AG10803 (cell line): ENCODE results near the gene RPA3.
A peak's percentile ranks its signal among the peaks of the same experiment; 100 is the strongest.

ENCODE experiments used
- DNase-seq: peaks from one replicate; pipeline ENCODE4 v3.0.0; 2010; ENCODE audit warnings: low read depth
- H3K4me3 ChIP-seq: 2 replicates; pipeline ENCODE4 v1.5.1; 2011; ENCODE audit warnings: mild to moderate bottlenecking, low read length, control low read depth
- CTCF ChIP-seq: conservative IDR thresholded peaks from 2 replicates; pipeline ENCODE4 v1.5.1; 2011; ENCODE audit warnings: mild to moderate bottlenecking, low read length, control low read depth, inconsistent platforms

Gene RPA3

GRCh38 chr7:7742223-7742622 lies 23.8 kb upstream of the RPA3 start:
- no peak for DNase-seq
- H3K4me3 ChIP-seq = no peak overlapping the region
- TF ChIP-seq CTCF = no peak

- H3K4me3 ChIP-seq = no peak overlapping the region
- TF ChIP-seq CTCF = no peak
- no peak for DNase-seq
Observed at GRCh38 chr7:7740037-7740355, 21.6 kb upstream of the RPA3 start.

GRCh38 chr7:7739204-7740036 lies 21.0 kb upstream of the RPA3 start:
- H3K4me3 ChIP-seq = no peak overlapping the region
- TF ChIP-seq CTCF = no peak
- no peak for DNase-seq

- no peak for DNase-seq
Observed at GRCh38 chr7:7738622-7739021, 20.2 kb upstream of the RPA3 start.

GRCh38 chr7:7738177-7738576 lies 19.8 kb upstream of the RPA3 start:
- H3K4me3 ChIP-seq = no peak overlapping the region
- TF ChIP-seq CTCF = no peak
- DNase-seq = peak; percentile 15

More at GRCh38 chr7:7738622-7739021, 20.2 kb upstream of the RPA3 start:
- TF ChIP-seq CTCF = no peak
- H3K4me3 ChIP-seq = no peak overlapping the region

- DNase-seq = no peak
- H3K4me3 ChIP-seq = no peak overlapping the region
- no peak for TF ChIP-seq CTCF
Observed at GRCh38 chr7:7737674-7738073, 19.3 kb upstream of the RPA3 start.

GRCh38 chr7:7736671-7737070 lies 18.3 kb upstream of the RPA3 start:
- no peak overlapping the region for H3K4me3 ChIP-seq
- no peak for DNase-seq

More at GRCh38 chr7:7736671-7737070, 18.3 kb upstream of the RPA3 start:
- no peak for TF ChIP-seq CTCF
